HUES6 (cell line): ENCODE results near the gene RNF224.
A peak's percentile ranks its signal among the peaks of the same experiment; 100 is the strongest.

Experiments
- H3K27ac ChIP-seq: 2 replicates; pipeline ENCODE4 v1.7.0; 2013; ENCODE audit warnings: low read depth, mild to moderate bottlenecking, low read length, inconsistent platforms
- H3K27me3 ChIP-seq: 2 replicates; pipeline ENCODE4 v1.6.1; 2013; ENCODE audit warnings: low read length; ENCODE audit not compliant: control insufficient read depth, insufficient read depth
- H3K36me3 ChIP-seq: 2 replicates; pipeline ENCODE4 v1.6.1; 2013; ENCODE audit warnings: low read length; ENCODE audit not compliant: control insufficient read depth, insufficient read depth
- H3K4me1 ChIP-seq: 2 replicates; pipeline ENCODE4 v1.6.1; 2013; ENCODE audit warnings: low read length; ENCODE audit not compliant: control insufficient read depth, insufficient read depth
- H3K4me3 ChIP-seq: 2 replicates; pipeline ENCODE4 v1.5.1; 2013; ENCODE audit warnings: low read depth, low read length
- H3K9ac ChIP-seq: one replicate; pipeline ENCODE4 v1.6.1; 2013; ENCODE audit warnings: mild to moderate bottlenecking, low read length
- H3K9me3 ChIP-seq: 2 replicates; pipeline ENCODE4 v1.6.1; 2013; ENCODE audit warnings: low read depth, low read length; ENCODE audit not compliant: control insufficient read depth, insufficient read depth

RNF224 gene

DNA sequence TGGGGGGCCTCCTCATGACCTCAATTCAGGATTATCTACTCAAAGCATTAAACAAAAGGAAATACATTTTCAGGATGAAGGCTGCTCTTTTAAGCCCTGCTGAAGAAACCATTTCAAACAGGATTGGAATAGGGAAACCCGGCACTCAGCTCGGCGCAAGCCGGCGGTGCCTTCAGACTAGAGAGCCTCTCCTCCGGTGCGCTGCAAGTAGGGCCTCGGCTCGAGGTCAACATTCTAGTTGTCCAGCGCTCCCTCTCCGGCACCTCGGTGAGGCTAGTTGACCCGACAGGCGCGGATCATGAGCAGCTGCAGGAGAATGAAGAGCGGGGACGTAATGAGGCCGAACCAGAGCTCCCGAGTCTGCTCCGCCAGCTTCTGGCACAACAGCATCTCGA lies 22.6 kb upstream of the RNF224 start:
- Histone ChIP-seq H3K4me3 (peak overlapping the region; percentile 100), H3K36me3 (peaks cover 22% of the 10 kb centered on the region), H3K27me3 (no peaks in the 10 kb centered on the region), H3K9ac (peak overlapping the region; percentile 97), H3K27ac (peak overlapping the region; percentile 90; the same call in 1 of the 2 replicates), H3K9me3 (no peaks in the 10 kb centered on the region), H3K4me1 (peaks cover 17% of the 10 kb centered on the region; the same call in 1 of the 2 replicates)

DNA sequence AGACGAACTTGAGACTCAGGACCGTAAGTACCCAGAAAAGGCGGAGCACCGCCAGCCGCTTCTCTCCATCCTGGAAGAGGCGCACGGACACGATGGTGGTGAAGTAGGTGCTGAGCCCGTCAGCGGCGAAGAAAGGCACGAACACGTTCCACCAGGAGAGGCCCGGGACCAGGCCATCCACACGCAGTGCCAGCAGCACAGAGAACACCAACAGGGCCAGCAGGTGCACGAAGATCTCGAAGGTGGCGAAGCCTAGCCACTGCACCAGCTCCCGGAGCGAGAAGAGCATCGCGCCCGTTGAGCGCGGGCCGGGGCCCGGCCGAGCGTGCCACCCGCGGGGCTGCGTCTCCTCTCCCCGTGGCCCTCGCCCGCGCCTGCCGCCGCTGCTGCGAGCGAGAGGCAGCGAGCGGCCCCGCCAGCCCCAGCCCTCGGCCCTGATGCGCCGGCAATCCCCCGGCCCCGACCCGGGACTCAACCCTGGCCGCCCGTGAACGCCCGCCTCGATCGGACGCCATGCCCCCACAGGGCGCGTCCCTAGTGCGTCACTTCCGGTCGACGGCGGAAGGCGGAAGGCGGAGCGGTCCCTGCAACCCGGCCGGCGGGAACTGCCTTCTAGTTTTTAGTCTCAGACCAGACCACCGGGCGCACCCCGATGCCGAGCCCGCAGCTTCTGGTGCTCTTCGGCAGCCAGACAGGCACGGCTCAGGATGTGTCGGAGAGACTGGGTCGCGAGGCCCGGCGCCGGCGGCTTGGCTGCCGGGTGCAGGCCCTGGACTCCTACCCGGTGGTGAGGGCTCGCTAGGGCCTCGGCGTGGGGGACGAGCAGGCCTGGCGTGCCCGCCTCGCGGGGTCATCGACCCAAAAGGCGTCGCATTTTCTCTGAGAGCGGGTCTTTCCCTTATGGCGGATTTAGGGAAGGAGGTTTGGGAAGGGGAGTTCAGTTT lies 21.9 kb upstream of the RNF224 start, which contains the start of the genes NDOR1 and TMEM203:
NDOR1 (plus strand) TSS at position 575 of the 944 bp plus-strand sequence; CDS start at position 653, 78 bp downstream.
TMEM203 (minus strand) TSS at position 523 of the 944 bp plus-strand sequence; CDS start at position 289, 234 bp downstream.
- Histone ChIP-seq H3K9me3 (no peaks in the 10 kb centered on the region), H3K36me3 (peaks cover 28% of the 10 kb centered on the region), H3K27ac (peak within 1 kb of the TSS; percentile 90), H3K27me3 (no peaks in the 10 kb centered on the region), H3K9ac (peak within 1 kb of the TSS; percentile 97), H3K4me3 (peak within 1 kb of the TSS; percentile 100), H3K4me1 (peaks cover 17% of the 10 kb centered on the region; the same call in 1 of the 2 replicates)

DNA sequence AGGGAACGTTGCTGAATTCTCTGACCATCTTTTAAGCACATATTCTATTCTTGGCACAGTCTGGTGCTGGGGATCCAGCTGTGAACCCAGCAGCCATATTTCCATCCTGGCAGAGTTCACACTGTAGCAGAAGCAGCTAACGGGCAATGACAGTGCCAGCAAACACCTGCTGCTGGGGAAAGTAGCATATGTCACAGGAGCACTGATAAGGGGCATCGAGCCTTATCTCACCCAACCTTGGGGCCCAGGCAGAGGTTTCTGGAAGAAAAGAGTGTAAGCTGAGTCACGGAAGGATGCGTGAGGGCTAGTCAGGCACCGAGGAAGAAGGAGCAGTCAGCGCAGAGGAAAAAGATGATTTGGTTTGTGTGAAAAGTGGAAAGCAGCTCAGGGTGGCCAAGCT lies 20.7 kb upstream of the RNF224 start:
- Histone ChIP-seq H3K27ac (no peak overlapping the region), H3K4me1 (peaks cover 17% of the 10 kb centered on the region; the same call in 1 of the 2 replicates)

DNA sequence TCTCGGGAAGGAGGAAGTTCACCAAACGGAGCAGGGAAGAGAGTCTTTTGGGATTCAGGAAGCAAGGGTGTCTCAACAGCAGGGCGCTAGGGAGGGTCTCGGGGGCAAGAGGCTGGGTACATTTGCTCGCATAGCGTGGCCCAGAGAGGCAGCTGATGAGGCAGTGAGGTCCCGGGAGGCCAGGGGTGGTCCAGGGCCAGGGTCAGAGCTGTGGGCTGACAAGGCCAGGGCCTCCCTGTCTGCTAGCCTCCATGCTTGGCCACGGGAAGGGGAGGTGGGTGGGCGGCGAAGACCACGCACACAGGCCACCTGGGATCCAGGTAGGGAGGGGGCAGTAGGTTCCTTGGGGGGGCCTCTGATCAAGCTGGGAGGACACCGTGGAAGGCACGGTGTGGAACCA lies 15.8 kb upstream of the RNF224 start:
- H3K9ac ChIP-seq = no peak overlapping the region
- no peaks in the 10 kb centered on the region for H3K27me3 ChIP-seq
- peaks cover 3% of the 10 kb centered on the region; the same call in 1 of the 2 replicates for H3K4me1 ChIP-seq
- H3K36me3 ChIP-seq = peaks cover 61% of the 10 kb centered on the region
- no peaks in the 10 kb centered on the region for H3K9me3 ChIP-seq
- H3K4me3 ChIP-seq = no peak overlapping the region
- no peak overlapping the region for H3K27ac ChIP-seq

More for the DNA sequence above, 20.7 kb upstream of the RNF224 start:
- Histone ChIP-seq H3K4me3 (peak overlapping the region; percentile 100), H3K27me3 (no peaks in the 10 kb centered on the region), H3K9ac (no peak overlapping the region), H3K36me3 (peaks cover 29% of the 10 kb centered on the region), H3K9me3 (no peaks in the 10 kb centered on the region)

DNA sequence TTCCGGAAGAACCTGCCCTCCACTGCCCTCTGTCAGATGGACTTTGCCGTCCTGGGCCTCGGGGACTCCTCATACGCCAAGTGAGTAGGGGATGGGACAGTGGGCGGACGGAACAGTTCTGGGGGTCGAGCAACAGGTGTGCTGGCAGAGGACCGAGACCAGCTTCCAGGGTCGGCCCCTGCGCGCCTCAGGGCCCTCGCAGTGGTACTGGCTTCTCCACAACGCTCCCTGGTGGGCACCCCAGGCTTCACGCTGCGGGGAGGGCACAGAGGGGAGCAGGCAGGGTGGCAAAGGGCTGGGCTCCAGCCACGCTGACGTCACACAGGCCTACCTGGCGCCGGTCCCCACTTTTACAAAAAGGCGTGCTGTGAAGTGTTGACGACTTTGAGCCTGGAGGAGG lies 14.8 kb upstream of the RNF224 start:
- Histone ChIP-seq H3K9ac (no peak overlapping the region), H3K27me3 (no peaks in the 10 kb centered on the region), H3K4me1 (peaks cover 6% of the 10 kb centered on the region), H3K27ac (no peak overlapping the region), H3K36me3 (peaks cover 57% of the 10 kb centered on the region), H3K9me3 (no peaks in the 10 kb centered on the region), H3K4me3 (no peak overlapping the region)

DNA sequence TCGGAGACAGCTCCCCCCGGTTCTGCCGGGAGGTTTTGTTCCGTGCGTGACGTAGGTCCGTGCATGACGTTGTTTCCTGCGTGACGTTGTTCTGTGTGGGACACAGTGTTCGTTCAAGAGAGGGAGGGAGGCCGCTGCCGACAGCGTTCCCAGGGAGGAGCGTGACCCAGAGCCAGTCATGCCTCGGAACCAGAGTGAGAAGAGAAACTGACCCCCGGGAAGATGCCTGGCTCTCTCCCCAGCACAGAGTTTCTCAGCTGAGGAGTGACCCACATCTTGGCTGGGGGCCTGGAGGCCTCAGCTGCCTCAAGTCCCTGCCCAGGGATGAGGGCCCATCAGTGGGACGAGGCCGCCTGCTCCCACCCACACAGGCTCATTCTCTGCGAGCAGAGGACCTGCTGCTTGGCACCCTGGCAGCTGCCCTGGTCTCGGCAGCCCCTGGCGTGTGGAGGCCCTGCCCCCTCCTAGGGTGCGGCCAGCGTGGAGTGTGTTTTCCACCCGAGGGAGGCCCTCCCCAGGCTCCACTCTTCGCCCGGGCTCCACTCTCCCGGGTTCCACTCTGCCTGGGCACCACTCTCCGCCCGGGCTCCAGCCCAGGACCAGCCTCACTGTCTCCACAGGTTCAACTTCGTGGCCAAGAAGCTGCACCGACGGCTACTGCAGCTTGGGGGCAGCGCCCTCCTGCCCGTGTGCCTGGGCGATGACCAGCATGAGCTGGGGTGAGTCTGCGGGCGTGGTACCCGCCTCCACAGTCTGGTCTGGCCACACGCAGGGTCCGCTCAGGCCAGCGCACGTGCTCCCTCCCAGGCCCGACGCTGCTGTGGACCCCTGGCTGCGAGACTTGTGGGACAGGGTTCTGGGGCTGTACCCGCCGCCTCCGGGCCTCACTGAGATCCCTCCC lies 13.9 kb upstream of the RNF224 start:
- no peaks in the 10 kb centered on the region for H3K27me3 ChIP-seq
- H3K27ac ChIP-seq = no peak overlapping the region
- no peak overlapping the region for H3K9ac ChIP-seq
- peaks cover 55% of the 10 kb centered on the region for H3K36me3 ChIP-seq
- H3K4me1 ChIP-seq = peaks cover 9% of the 10 kb centered on the region
- no peaks in the 10 kb centered on the region for H3K9me3 ChIP-seq
- no peak overlapping the region for H3K4me3 ChIP-seq

DNA sequence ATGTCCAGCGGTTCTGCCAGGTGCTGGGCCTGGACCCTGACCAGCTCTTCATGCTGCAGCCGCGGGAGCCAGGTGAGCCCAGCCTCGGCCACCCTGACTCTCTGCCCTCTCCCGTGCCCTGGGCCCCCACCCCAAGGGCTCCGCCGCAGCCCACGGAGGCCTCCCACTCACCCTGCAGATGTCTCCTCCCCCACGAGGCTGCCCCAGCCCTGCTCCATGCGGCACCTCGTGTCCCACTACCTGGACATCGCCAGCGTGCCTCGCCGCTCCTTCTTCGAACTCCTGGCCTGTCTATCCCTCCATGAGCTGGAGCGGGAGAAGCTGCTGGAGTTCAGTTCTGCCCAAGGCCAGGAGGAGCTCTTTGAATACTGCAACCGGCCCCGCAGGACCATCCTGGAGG lies 12.7 kb upstream of the RNF224 start:
- H3K27me3 ChIP-seq = no peaks in the 10 kb centered on the region
- H3K4me1 ChIP-seq = peaks cover 19% of the 10 kb centered on the region
- peaks cover 51% of the 10 kb centered on the region for H3K36me3 ChIP-seq
- no peak overlapping the region for H3K9ac ChIP-seq
- H3K9me3 ChIP-seq = no peaks in the 10 kb centered on the region
- H3K4me3 ChIP-seq = no peak overlapping the region
- no peak overlapping the region for H3K27ac ChIP-seq

DNA sequence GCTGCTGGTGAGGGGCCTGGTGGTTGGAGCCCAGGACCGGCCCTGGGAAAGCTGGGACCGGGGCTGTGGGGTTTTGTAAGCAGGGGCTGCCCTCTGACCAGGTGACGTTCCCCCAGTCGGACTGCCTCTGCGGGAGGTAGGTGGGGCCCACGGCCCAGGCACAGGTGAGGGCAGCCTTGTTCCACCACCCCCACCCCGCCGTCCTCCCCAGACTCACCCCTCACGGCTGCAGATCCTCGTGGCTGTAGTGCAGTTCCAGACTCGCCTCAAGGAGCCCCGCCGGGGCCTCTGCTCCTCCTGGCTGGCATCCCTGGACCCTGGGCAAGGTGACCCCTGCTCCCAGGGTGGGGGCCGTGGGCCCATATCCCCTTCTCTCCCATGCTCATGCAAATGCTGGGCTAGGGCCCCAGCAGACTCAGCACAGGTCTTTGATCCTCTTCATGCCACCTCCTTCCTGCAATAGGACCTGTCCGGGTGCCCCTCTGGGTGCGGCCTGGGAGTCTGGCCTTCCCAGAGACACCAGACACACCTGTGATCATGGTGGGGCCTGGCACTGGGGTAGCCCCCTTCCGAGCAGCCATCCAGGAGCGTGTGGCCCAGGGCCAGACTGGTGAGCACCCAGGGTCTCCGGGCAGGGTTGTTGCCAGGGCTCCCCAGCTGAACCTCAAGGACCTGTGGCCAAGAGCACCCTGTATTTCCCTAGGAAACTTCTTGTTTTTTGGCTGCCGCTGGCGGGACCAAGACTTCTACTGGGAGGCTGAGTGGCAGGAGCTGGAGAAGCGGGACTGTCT lies 11.9 kb upstream of the RNF224 start:
- H3K4me1 ChIP-seq = peaks cover 20% of the 10 kb centered on the region
- no peak overlapping the region for H3K9ac ChIP-seq
- no peak overlapping the region for H3K4me3 ChIP-seq
- no peaks in the 10 kb centered on the region for H3K27me3 ChIP-seq
- peaks cover 45% of the 10 kb centered on the region for H3K36me3 ChIP-seq
- H3K27ac ChIP-seq = no peak overlapping the region
- no peaks in the 10 kb centered on the region for H3K9me3 ChIP-seq

DNA sequence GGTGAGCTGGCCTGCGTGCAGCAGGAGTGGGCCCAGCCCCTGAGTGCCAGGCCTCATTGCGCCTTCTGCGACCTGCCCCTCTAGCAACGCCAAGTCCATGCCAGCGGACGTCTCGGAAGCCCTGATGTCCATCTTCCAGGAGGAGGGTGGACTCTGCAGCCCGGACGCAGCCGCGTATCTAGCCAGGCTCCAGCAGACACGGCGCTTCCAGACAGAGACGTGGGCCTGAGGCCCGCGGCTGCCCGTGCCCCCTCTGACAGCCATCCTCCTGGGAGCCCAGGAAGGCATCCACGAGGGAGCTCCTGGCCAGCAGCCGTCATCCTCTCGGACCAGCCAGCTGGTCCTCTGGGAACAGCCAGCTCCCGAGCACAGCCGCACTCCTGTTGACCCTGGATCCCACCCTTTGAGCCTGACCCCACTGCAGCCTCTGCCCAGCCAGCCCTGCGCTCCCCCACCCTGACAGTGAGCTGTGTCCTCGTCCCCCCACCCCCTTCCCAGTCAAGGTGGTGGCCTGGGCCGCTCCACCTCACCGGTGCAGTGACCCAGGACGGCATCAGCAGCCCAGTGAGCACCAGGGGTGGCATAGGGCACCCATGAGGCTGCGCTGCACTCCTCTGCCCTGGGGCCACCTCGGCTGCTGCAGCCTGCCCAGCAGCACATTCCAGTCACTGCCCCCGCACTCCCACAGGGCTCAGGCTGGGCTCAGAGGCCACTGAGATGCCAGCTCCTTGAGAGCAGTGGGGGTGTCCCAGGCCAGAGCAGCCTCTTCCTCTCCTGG lies 10.9 kb upstream of the RNF224 start:
- peaks cover 22% of the 10 kb centered on the region for H3K4me1 ChIP-seq
- H3K27ac ChIP-seq = no peak overlapping the region
- H3K27me3 ChIP-seq = no peaks in the 10 kb centered on the region; the same call in 1 of the 2 replicates
- H3K9me3 ChIP-seq = no peaks in the 10 kb centered on the region
- H3K36me3 ChIP-seq = peaks cover 44% of the 10 kb centered on the region
- no peak overlapping the region for H3K4me3 ChIP-seq
- no peak overlapping the region for H3K9ac ChIP-seq
